ENCODE data around the gene CACNA1C. TPM values are rescaled to one million over a fixed set of nuclear protein-coding genes. Genes with fewer than 3 reads are reported as not detected.

The CACNA1C gene
- total RNA-seq, 2 experiments from 2014 or later, result 0.69 to 1.4 TPM

- no TSS peak for BruUV-seq (replicated peaks)
- no peak overlapping the region for H2AFZ ChIP-seq (ENCODE audit: low read length)
- no peak overlapping the region for H3K27ac ChIP-seq (ENCODE audit: low read depth, low read length, poor library complexity, severe bottlenecking)
- no peaks in the 10 kb centered on the region for H3K79me2 ChIP-seq (ENCODE audit: insufficient read depth, low read depth, low read length)
- H3K36me3 ChIP-seq (ENCODE audit: insufficient read depth, low read length), result no peaks in the 10 kb centered on the region
- no peak overlapping the region for H3K4me3 ChIP-seq (ENCODE audit: low read depth, low read length, poor library complexity, severe bottlenecking)
- H3K9me2 ChIP-seq (ENCODE audit: insufficient read depth, low read length), result no peaks in the 10 kb centered on the region
- no peak for TF ChIP-seq CTCF (conservative IDR thresholded peaks at IDR 0.05; ENCODE audit: low read length)
- TF ChIP-seq EZH2phosphoT487 (IDR thresholded peaks at IDR 0.05; ENCODE audit: borderline replicate concordance, low read depth, low read length), result no peak
- CTCF ChIA-PET (ENCODE audit: unreplicated experiment), result interaction anchor here (0.6 kb wide), 1 partner anchor 132 kb away, joined by 3 read pairs; no protein-coding TSS in a partner anchor
- no peak overlapping the region for H3K4me2 ChIP-seq (ENCODE audit: low read length)
- peaks cover 19% of the 10 kb centered on the region for H3K4me1 ChIP-seq (ENCODE audit: insufficient read depth, low read length, poor library complexity, severe bottlenecking)
- H3K9me3 ChIP-seq (ENCODE audit: low read length), result no peaks in the 10 kb centered on the region
- H4K20me1 ChIP-seq (ENCODE audit: insufficient read depth, low read length), result no peaks in the 10 kb centered on the region
- DNase-seq (ENCODE audit: low spot score), result no peak
- intact Hi-C loops (cut with micrococcal nuclease; ENCODE audit: unreplicated experiment), result loop anchor here (5.0 kb wide), 1 partner anchor 292 kb away; no protein-coding TSS in a partner anchor
- POLR2A ChIA-PET, result no interaction called here
Measured at GRCh38 chr12:2290091-2290490, 237.3 kb downstream of the CACNA1C start.

GRCh38 chr12:2290516-2291065 is 237.8 kb downstream of the CACNA1C start:
- Histone ChIP-seq H3K9me3 (ENCODE audit: low read length) (no peaks in the 10 kb centered on the region), H2AFZ (ENCODE audit: low read length) (peak overlapping the region; percentile 35; the same call in 1 of the 2 replicates), H3K27ac (ENCODE audit: low read depth, low read length, poor library complexity, severe bottlenecking) (no peak overlapping the region), H3K4me2 (ENCODE audit: low read length) (no peak overlapping the region), H3K4me3 (ENCODE audit: low read depth, low read length, poor library complexity, severe bottlenecking) (no peak overlapping the region), H3K79me2 (ENCODE audit: insufficient read depth, low read depth, low read length) (no peaks in the 10 kb centered on the region), H3K9me2 (ENCODE audit: insufficient read depth, low read length) (no peaks in the 10 kb centered on the region), H3K4me1 (ENCODE audit: insufficient read depth, low read length, poor library complexity, severe bottlenecking) (peaks cover 23% of the 10 kb centered on the region), H3K36me3 (ENCODE audit: insufficient read depth, low read length) (no peaks in the 10 kb centered on the region), H4K20me1 (ENCODE audit: insufficient read depth, low read length) (no peaks in the 10 kb centered on the region)
- DNase-seq (ENCODE audit: low spot score), result no peak
- TF ChIP-seq CTCF (conservative IDR thresholded peaks at IDR 0.05; ENCODE audit: low read length) (no peak), EZH2phosphoT487 (IDR thresholded peaks at IDR 0.05; ENCODE audit: borderline replicate concordance, low read depth, low read length) (no peak)
- BruUV-seq (replicated peaks), result no TSS peak
- intact Hi-C loops (cut with micrococcal nuclease; ENCODE audit: unreplicated experiment), result loop anchor here (5.0 kb wide), 1 partner anchor 292 kb away; no protein-coding TSS in a partner anchor
- CTCF ChIA-PET (ENCODE audit: unreplicated experiment), result interaction anchor here (0.6 kb wide), 2 partner anchors 71 to 256 kb away, joined by 3 read pairs; no protein-coding TSS in a partner anchor
- POLR2A ChIA-PET, result interaction anchor here (0.6 to 0.8 kb wide), 2 partner anchors 15 to 107 kb away, joined by 3 read pairs; no protein-coding TSS in a partner anchor
